C4-2B (cell line): ENCODE results near the gene PRRT2.

ENCODE experiments used
- H3K27ac ChIP-seq: fragments of 450-650 bp; 2 replicates; pipeline ENCODE4 v1.5.1; 2017
- ZFX ChIP-seq: fragments of 450-650 bp; IDR thresholded peaks from 2 replicates; pipeline ENCODE4 v1.6.1; 2017
- TF ChIP-seq, protein P1 (sequence below): fragments of 450-650 bp; conservative IDR thresholded peaks from 2 replicates; pipeline ENCODE4 v1.5.1; 2017; ENCODE audit warnings: mild to moderate bottlenecking

Gene PRRT2

DNA sequence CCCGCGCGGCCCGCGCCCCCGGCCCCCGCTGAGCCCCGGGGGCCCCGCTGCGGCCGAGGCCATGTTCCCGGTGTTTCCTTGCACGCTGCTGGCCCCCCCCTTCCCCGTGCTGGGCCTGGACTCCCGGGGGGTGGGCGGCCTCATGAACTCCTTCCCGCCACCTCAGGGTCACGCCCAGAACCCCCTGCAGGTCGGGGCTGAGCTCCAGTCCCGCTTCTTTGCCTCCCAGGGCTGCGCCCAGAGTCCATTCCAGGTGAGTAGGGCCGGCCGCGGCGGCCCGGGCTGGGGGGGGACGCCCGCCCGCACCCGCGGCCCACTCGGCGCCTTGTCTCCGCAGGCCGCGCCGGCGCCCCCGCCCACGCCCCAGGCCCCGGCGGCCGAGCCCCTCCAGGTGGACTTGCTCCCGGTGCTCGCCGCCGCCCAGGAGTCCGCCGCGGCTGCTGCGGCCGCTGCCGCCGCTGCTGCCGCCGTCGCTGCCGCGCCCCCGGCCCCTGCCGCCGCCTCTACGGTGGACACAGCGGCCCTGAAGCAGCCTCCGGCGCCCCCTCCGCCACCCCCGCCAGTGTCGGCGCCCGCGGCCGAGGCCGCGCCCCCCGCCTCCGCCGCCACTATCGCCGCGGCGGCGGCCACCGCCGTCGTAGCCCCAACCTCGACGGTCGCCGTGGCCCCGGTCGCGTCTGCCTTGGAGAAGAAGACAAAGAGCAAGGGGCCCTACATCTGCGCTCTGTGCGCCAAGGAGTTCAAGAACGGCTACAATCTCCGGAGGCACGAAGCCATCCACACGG lies 5.2 kb upstream of the PRRT2 start:
- TF ChIP-seq, protein P1, sequence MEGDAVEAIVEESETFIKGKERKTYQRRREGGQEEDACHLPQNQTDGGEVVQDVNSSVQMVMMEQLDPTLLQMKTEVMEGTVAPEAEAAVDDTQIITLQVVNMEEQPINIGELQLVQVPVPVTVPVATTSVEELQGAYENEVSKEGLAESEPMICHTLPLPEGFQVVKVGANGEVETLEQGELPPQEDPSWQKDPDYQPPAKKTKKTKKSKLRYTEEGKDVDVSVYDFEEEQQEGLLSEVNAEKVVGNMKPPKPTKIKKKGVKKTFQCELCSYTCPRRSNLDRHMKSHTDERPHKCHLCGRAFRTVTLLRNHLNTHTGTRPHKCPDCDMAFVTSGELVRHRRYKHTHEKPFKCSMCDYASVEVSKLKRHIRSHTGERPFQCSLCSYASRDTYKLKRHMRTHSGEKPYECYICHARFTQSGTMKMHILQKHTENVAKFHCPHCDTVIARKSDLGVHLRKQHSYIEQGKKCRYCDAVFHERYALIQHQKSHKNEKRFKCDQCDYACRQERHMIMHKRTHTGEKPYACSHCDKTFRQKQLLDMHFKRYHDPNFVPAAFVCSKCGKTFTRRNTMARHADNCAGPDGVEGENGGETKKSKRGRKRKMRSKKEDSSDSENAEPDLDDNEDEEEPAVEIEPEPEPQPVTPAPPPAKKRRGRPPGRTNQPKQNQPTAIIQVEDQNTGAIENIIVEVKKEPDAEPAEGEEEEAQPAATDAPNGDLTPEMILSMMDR = no peak
- TF ChIP-seq ZFX = peak; percentile 63
- H3K27ac ChIP-seq = peak overlapping the region; percentile 96

DNA sequence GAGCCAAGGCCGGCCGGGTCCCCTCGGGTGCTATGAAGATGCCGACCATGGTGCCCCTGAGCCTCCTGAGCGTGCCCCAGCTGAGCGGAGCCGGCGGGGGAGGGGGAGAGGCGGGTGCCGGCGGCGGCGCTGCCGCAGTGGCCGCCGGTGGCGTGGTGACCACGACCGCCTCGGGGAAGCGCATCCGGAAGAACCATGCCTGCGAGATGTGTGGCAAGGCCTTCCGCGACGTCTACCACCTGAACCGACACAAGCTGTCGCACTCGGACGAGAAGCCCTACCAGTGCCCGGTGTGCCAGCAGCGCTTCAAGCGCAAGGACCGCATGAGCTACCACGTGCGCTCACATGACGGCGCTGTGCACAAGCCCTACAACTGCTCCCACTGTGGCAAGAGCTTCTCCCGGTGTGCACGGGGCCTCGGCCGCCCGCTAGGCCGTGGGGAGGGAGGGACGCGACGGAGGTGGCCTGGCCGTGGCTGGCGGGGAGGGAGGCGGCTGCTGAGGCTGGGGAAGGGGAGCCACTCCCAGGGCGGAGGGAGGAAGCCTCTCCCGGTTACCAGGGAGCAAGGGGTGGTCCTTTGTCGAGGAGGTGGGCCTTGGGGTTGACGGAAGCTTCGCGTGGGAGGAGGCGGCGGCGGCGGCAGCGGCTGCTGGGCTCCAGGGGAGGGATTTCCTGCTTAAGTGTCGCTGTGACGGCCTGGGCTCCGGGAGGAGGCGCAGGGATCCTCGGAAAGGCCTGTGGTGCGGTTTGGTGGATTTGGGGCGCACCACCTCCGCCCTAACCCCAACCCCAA lies 4.4 kb upstream of the PRRT2 start:
- peak; percentile 55; the same call in 1 of the 2 replicates for TF ChIP-seq ZFX
- TF ChIP-seq, protein P1 = peak; percentile 58
- peak overlapping the region; percentile 96 for H3K27ac ChIP-seq

DNA sequence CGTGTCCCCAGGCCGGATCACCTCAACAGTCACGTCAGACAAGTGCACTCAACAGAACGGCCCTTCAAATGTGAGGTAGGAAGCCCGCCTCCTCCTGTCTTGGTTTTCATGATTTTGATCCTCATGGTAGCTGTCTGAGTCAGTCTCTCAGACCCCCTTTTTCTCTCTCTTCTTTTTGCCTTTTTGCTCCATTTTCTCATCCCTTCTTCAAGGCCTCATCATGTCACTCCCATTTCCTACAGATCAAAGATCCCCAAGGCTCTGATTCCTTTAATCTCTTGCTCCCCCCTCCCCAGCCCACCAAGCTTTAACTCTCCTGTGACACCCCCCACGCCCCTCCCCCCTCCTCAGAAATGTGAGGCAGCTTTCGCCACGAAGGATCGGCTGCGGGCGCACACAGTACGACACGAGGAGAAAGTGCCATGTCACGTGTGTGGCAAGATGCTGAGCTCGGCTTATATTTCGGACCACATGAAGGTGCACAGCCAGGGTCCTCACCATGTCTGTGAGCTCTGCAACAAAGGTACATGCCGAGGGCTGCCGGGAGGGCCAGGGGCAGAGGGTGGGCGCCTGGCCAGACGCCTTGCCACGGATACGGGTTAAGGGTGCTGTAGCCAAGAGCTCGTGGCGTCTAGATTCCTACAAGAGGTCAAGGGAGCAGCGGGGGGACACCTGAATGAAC lies 3.6 kb upstream of the PRRT2 start:
- peak overlapping the region; percentile 96 for H3K27ac ChIP-seq
- no peak for TF ChIP-seq ZFX
- TF ChIP-seq, protein P1 = no peak

DNA sequence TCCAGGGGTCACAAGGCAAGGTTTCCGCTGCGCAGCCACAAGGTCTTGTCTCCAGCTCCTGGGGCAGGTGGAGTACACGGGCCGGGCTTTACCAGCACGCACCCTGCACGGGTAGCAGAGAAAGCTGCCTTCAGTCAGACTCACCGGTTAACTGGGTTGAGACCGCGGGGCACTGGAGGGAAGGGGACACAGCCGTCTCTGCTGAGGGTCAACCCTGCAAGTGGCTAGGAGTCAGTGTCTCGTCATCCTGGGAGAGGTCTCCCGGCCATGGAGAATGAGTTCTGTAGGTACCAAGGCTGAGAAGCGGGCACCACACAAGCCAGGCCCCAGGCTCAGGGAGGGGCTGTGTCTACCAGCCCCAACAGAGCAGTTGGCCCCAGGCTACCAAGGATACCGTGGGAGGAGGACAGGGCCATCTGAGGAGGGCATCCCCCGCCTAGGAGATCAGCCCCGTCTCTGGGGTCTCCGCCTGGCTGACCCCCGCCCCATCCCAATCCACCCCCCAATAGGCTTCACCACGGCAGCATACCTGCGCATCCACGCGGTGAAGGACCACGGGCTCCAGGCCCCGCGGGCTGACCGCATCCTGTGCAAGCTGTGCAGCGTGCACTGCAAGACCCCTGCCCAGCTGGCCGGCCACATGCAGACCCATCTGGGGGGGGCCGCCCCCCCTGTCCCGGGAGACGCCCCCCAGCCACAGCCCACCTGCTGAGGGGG lies 2.8 kb upstream of the PRRT2 start:
- TF ChIP-seq, protein P1 = no peak
- TF ChIP-seq ZFX = no peak
- peak overlapping the region; percentile 96 for H3K27ac ChIP-seq

DNA sequence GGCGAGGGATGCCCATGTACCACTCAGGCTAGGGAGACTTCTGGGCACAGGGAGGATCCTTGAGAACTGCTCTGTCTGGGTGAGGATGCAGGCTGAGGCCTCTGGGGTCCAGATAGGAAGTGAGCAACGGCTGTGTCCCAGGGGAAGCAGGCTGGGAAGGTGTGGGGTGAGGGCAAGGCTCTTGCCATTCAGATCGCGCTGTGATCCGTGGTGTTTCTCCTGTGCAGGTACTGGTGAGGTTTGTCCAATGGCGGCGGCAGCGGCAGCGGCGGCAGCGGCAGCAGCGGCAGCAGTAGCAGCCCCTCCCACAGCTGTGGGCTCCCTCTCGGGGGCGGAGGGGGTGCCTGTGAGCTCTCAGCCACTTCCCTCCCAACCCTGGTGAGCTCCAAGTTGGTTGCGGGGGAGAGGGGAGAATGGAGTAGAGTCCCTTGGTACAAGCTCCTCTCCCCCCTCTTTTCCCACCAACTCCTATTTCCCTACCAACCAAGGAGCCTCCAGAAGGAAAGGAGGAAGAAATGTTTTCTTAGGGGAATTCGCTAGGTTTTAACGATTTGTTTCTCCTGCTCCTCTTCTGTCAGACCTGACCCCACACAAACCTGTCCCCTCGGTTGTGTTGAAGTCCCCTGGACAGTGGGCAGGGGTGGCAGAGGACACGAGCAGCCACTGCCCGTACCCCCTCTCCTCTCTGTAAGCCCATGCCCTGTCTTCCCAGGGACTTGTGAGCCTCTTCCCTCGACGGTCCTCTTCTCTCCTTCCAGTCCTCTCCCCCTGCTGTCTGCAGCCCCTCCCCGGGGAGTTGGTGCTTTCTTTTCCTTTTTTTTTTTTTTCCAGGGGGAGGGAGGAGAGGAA lies 1.9 kb upstream of the PRRT2 start:
- TF ChIP-seq, protein P1 = no peak
- no peak for TF ChIP-seq ZFX
- peak overlapping the region; percentile 96 for H3K27ac ChIP-seq

DNA sequence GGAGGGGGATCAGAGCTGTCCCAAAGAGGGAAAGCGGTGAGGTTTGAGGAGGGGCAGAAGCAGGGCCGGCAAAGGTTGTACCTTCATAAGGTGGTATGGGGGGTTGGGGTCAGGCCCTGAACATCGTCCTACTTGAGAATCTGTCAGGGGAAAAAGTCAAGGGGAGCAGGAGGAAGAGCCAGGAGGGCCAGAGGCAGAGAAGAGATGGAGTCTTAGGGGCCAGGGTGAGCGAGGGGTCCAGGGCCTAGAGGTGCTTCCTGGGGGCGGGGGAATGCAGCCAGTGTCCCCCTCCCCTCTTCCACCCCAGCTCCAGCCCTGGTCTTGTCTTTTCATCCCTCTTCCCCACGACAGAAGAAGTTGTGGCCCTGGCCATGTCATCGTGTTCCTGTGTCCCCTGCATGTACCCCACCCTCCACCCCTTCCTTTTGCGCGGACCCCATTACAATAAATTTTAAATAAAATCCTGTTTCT lies 1.3 kb upstream of the PRRT2 start:
- TF ChIP-seq, protein P1 = no peak
- no peak for TF ChIP-seq ZFX
- peak overlapping the region; percentile 96 for H3K27ac ChIP-seq
